MCF 10A (cell line): ENCODE results near the gene SCAMP1. TPM values are rescaled to one million over a fixed set of nuclear protein-coding genes. Genes with fewer than 3 reads are reported as not detected.
A peak's percentile ranks its signal among the peaks of the same experiment; 100 is the strongest.

Experiments used
- BruUV-seq: library from RNA; stranded (reverse); fragments of 400-500 nt; replicated peaks from 2 replicates; lab custom pipeline; 2021; lab: Mats Ljungman, UMichigan
- CTCF ChIA-PET: fragments of 300-600 bp; sonication (Branson Sonifier 250); formaldehyde crosslinking; extraction: SDS; loops from one replicate; lab custom pipeline; 2021; ENCODE audit warnings: antibody characterized with exemption, inconsistent platforms; lab: Yijun Ruan, JAX
- POLR2A ChIA-PET: fragments of 300-600, 350-650 bp; sonication (Branson Sonifier 250); formaldehyde crosslinking; extraction: SDS; loops from one replicate; lab custom pipeline; 2020; ENCODE audit warnings: antibody characterized with exemption, inconsistent platforms; lab: Yijun Ruan, JAX
- DNase-seq: peaks from one replicate; pipeline ENCODE4 v3.0.0-alpha.2; 2018; ENCODE audit not compliant: unreplicated experiment
- H3K27ac Mint-ChIP-seq: one replicate; pipeline ENCODE4 v1.8.0; 2022; ENCODE audit warnings: mild to moderate bottlenecking, low read depth, mixed read lengths; ENCODE audit not compliant: unreplicated experiment
- H3K27me3 Mint-ChIP-seq: one replicate; pipeline ENCODE4 v1.8.0; 2022; ENCODE audit warnings: mixed read lengths; ENCODE audit not compliant: insufficient read depth, unreplicated experiment
- H3K36me3 Mint-ChIP-seq: one replicate; pipeline ENCODE4 v1.8.0; 2022; ENCODE audit warnings: mild to moderate bottlenecking, moderate library complexity, mixed read lengths; ENCODE audit not compliant: insufficient read depth, unreplicated experiment
- H3K4me1 Mint-ChIP-seq: one replicate; pipeline ENCODE4 v1.8.0; 2022; ENCODE audit warnings: mixed read lengths; ENCODE audit not compliant: insufficient read depth, unreplicated experiment
- H3K4me3 Mint-ChIP-seq: one replicate; pipeline ENCODE4 v1.8.0; 2022; ENCODE audit warnings: mild to moderate bottlenecking, moderate library complexity, mixed read lengths; ENCODE audit not compliant: unreplicated experiment
- H3K9me3 Mint-ChIP-seq: one replicate; pipeline ENCODE4 v1.8.0; 2022; ENCODE audit warnings: mixed read lengths; ENCODE audit not compliant: unreplicated experiment
- CTCF ChIP-seq: fragments of 200-600 bp; IDR thresholded peaks from one replicate; pipeline ENCODE4 v1.8.0; 2022; ENCODE audit warnings: antibody characterized with exemption, mild to moderate bottlenecking; ENCODE audit not compliant: unreplicated experiment
- intact Hi-C: fragments of 100-400 bp; cut with micrococcal nuclease; formaldehyde crosslinking; loops from 2 replicates; pipeline ENCODE4 v1.14.1; 2022
- total RNA-seq: library from RNA; stranded (reverse); gene quantifications from 2 replicates; pipeline ENCODE4 v1.2.3, GENCODE V29; 2022

SCAMP1 gene
- total RNA-seq, 1 experiment from 2014 or later: 26.1 TPM

- CTCF ChIA-PET: no interaction called here
- POLR2A ChIA-PET: interaction anchor here (1.2 to 1.4 kb wide), 2 partner anchors 11 to 12 kb away, joined by 3 to 4 read pairs; no protein-coding TSS in a partner anchor
- no peak for DNase-seq
- no peak overlapping the region for H3K27ac Mint-ChIP-seq
- no TSS peak for BruUV-seq
- intact Hi-C loops: no loop called here
- H3K4me1 Mint-ChIP-seq: peaks cover 34% of the 10 kb centered on the region
- H3K4me3 Mint-ChIP-seq: no peak overlapping the region
- no peaks in the 10 kb centered on the region for H3K27me3 Mint-ChIP-seq
- H3K36me3 Mint-ChIP-seq: peaks cover 9% of the 10 kb centered on the region
- no peaks in the 10 kb centered on the region for H3K9me3 Mint-ChIP-seq
- no peak for TF ChIP-seq CTCF
Observed at GRCh38 chr5:78512435-78512834, 152.0 kb downstream of the SCAMP1 start.

GRCh38 chr5:78513441-78513840, 153.0 kb downstream of the SCAMP1 start:
- CTCF ChIA-PET: no interaction called here

GRCh38 chr5:78514427-78515330, 154.3 kb downstream of the SCAMP1 start:
- H3K4me1 Mint-ChIP-seq: peaks cover 50% of the 10 kb centered on the region
- TF ChIP-seq CTCF: no peak
- CTCF ChIA-PET: interaction anchor here (0.6 to 1.2 kb wide), 2 partner anchors 406 to 676 kb away, joined by 3 read pairs; no protein-coding TSS in a partner anchor
- no TSS peak for BruUV-seq
- POLR2A ChIA-PET: interaction anchor here (0.6 to 2.2 kb wide), 6 partner anchors 9 to 219 kb away, joined by 3 to 12 read pairs (median 3); no protein-coding TSS in a partner anchor
- H3K9me3 Mint-ChIP-seq: no peaks in the 10 kb centered on the region
- H3K27ac Mint-ChIP-seq: peak overlapping the region; percentile 90
- intact Hi-C loops: no loop called here
- no peaks in the 10 kb centered on the region for H3K27me3 Mint-ChIP-seq
- H3K4me3 Mint-ChIP-seq: peak overlapping the region; percentile 10
- peaks cover 6% of the 10 kb centered on the region for H3K36me3 Mint-ChIP-seq
- peak; percentile 64 for DNase-seq

More at GRCh38 chr5:78513441-78513840, 153.0 kb downstream of the SCAMP1 start:
- TF ChIP-seq CTCF: no peak
- intact Hi-C loops: no loop called here
- POLR2A ChIA-PET: no interaction called here
- Mint-ChIP-seq H3K27ac (peak overlapping the region; percentile 90), H3K4me3 (no peak overlapping the region), H3K4me1 (peaks cover 39% of the 10 kb centered on the region), H3K27me3 (no peaks in the 10 kb centered on the region), H3K9me3 (no peaks in the 10 kb centered on the region), H3K36me3 (peaks cover 16% of the 10 kb centered on the region)
- no TSS peak for BruUV-seq
- no peak for DNase-seq

GRCh38 chr5:78515670-78516069, 155.3 kb downstream of the SCAMP1 start:
- CTCF ChIA-PET: interaction anchor here (1.0 kb wide), 1 partner anchor 11 kb away, joined by 3 read pairs; no protein-coding TSS in a partner anchor
- intact Hi-C loops: no loop called here

More at GRCh38 chr5:78515670-78516069, 155.3 kb downstream of the SCAMP1 start:
- TF ChIP-seq CTCF: no peak
- Mint-ChIP-seq H3K4me3 (no peak overlapping the region), H3K27me3 (no peaks in the 10 kb centered on the region), H3K9me3 (no peaks in the 10 kb centered on the region), H3K36me3 (peaks cover 6% of the 10 kb centered on the region), H3K27ac (peak overlapping the region; percentile 90), H3K4me1 (peaks cover 50% of the 10 kb centered on the region)
- no peak for DNase-seq
- POLR2A ChIA-PET: interaction anchor here (0.6 to 2.2 kb wide), 7 partner anchors 10 to 220 kb away, joined by 3 to 12 read pairs (median 3); no protein-coding TSS in a partner anchor
- BruUV-seq: no TSS peak
